SU-DHL-6 (cell line): ENCODE data around the gene BCAS3.

ENCODE experiments used
- H2AFZ ChIP-seq: fragments of 200-600 bp; sonication (generic); 2 replicates; pipeline ENCODE4 v1.6.1; 2014; ENCODE audit warnings: low read depth, mild to moderate bottlenecking, moderate library complexity, mixed read lengths, antibody characterized with exemption, low read length; ENCODE audit not compliant: severe bottlenecking
- H3F3A ChIP-seq: fragments of 200-600 bp; shearing (Covaris generic); 2 replicates; pipeline ENCODE4 v1.6.0; 2016; ENCODE audit warnings: antibody characterized with exemption, mild to moderate bottlenecking; ENCODE audit not compliant: insufficient read depth
- H3K27ac ChIP-seq: fragments of 200-600 bp; sonication (generic); 2 replicates; pipeline ENCODE4 v1.5.1; 2016; ENCODE audit warnings: low read depth, mild to moderate bottlenecking, low read length, moderate library complexity, mixed read lengths
- H3K27me3 ChIP-seq: fragments of 200-600 bp; sonication (generic), shearing (Covaris generic); 2 replicates; pipeline ENCODE4 v1.6.0; 2014; ENCODE audit warnings: mild to moderate bottlenecking, low read length
- H3K36me3 ChIP-seq: fragments of 200-600 bp; sonication (generic); 2 replicates; pipeline ENCODE4 v1.6.1; 2014; ENCODE audit warnings: mild to moderate bottlenecking, low read length, mixed read lengths
- H3K4me2 ChIP-seq: fragments of 300-600, 200-600 bp; shearing (Covaris generic), sonication (generic); 2 replicates; pipeline ENCODE4 v1.6.0; 2014; ENCODE audit warnings: low read length, low read depth, mild to moderate bottlenecking; ENCODE audit not compliant: poor library complexity, severe bottlenecking
- H3K4me3 ChIP-seq: fragments of 200-600 bp; sonication (generic); 2 replicates; pipeline ENCODE4 v1.5.1; 2014; ENCODE audit warnings: antibody characterized with exemption, low read length, mild to moderate bottlenecking, mixed read lengths; ENCODE audit not compliant: insufficient read depth, poor library complexity, severe bottlenecking
- H3K79me2 ChIP-seq: fragments of 200-600 bp; sonication (generic); 2 replicates; pipeline ENCODE4 v1.6.1; 2014; ENCODE audit warnings: mild to moderate bottlenecking, low read length, moderate library complexity; ENCODE audit not compliant: insufficient read depth
- H3K9ac ChIP-seq: fragments of 200-600 bp; sonication (generic); 2 replicates; pipeline ENCODE4 v1.7.0; 2014; ENCODE audit warnings: mild to moderate bottlenecking, low read length
- H3K9me2 ChIP-seq: fragments of 200-600 bp; sonication (generic); replicated peaks from 2 replicates; pipeline ENCODE4 v1.6.1; 2014; ENCODE audit warnings: low read length; ENCODE audit not compliant: insufficient read depth
- H3K9me3 ChIP-seq: fragments of 200-600 bp; sonication (generic); 2 replicates; pipeline ENCODE4 v1.6.1; 2014; ENCODE audit warnings: low read length, mixed read lengths; ENCODE audit not compliant: insufficient read depth
- H4K20me1 ChIP-seq: fragments of 200-600 bp; sonication (generic); 2 replicates; pipeline ENCODE4 v1.6.1; 2014; ENCODE audit warnings: low read depth, mild to moderate bottlenecking, antibody characterized with exemption, low read length, moderate library complexity, mixed read lengths
- EZH2phosphoT487 ChIP-seq: fragments of 200-600 bp; sonication (generic), shearing (Covaris generic); conservative IDR thresholded peaks from 2 replicates; pipeline ENCODE4 v1.6.1; 2018; ENCODE audit warnings: mild to moderate bottlenecking, antibody characterized with exemption, low read length, moderate library complexity, mixed read lengths
- TF ChIP-seq, protein P1 (sequence below): fragments of 200-600 bp; sonication (generic); IDR thresholded peaks from one replicate; pipeline ENCODE4 v1.5.1; 2017; ENCODE audit warnings: antibody characterized with exemption, mild to moderate bottlenecking, low read length, moderate library complexity; ENCODE audit not compliant: insufficient read depth, poor library complexity, severe bottlenecking

Gene BCAS3

DNA sequence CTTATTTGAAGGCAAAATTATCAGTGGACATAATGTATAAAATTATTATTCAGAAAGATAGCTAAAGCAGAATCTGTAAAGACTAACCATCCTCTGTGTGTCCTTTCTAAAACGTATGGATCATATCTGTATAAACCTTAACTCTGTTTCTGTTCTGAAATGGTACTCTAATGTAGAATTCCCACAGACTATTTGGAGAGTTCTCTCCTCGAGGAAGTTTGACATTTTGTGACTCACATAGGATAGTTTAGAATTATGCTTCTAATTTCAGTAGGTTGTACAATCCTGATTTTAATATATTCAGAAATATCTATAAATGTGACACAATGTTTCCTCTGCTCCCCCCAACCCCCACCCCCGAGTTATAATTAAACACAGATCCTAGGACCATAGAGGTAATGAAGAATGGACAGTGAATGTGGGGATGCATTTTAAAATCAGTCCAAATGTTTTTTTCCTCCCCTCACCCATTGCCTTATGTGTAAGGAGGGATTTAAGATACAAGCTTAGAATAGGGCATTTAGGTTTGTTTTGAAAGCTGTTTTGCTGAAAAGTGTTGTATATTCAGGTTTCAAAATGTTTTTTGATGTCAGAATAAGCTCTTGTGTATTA, 66.8 kb downstream of the BCAS3 start:
- no peaks in the 10 kb centered on the region for H3K36me3 ChIP-seq
- no peak overlapping the region for H3K4me3 ChIP-seq
- H2AFZ ChIP-seq, result no peak overlapping the region
- no peak overlapping the region for H3K4me2 ChIP-seq
- H3K79me2 ChIP-seq, result no peaks in the 10 kb centered on the region
- H3K27ac ChIP-seq, result no peak overlapping the region
- no peaks in the 10 kb centered on the region for H3K27me3 ChIP-seq
- TF ChIP-seq, protein P1, sequence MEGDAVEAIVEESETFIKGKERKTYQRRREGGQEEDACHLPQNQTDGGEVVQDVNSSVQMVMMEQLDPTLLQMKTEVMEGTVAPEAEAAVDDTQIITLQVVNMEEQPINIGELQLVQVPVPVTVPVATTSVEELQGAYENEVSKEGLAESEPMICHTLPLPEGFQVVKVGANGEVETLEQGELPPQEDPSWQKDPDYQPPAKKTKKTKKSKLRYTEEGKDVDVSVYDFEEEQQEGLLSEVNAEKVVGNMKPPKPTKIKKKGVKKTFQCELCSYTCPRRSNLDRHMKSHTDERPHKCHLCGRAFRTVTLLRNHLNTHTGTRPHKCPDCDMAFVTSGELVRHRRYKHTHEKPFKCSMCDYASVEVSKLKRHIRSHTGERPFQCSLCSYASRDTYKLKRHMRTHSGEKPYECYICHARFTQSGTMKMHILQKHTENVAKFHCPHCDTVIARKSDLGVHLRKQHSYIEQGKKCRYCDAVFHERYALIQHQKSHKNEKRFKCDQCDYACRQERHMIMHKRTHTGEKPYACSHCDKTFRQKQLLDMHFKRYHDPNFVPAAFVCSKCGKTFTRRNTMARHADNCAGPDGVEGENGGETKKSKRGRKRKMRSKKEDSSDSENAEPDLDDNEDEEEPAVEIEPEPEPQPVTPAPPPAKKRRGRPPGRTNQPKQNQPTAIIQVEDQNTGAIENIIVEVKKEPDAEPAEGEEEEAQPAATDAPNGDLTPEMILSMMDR, result no peak
- TF ChIP-seq EZH2phosphoT487, result no peak
- H3F3A ChIP-seq, result no peaks in the 10 kb centered on the region
- H3K9ac ChIP-seq, result no peak overlapping the region
- no peaks in the 10 kb centered on the region for H3K9me2 ChIP-seq
- H4K20me1 ChIP-seq, result 0 out of 2 replicates have a peak, but pooled peaks cover 2% of the 10 kb centered on the region
- H3K9me3 ChIP-seq, result no peaks in the 10 kb centered on the region

DNA sequence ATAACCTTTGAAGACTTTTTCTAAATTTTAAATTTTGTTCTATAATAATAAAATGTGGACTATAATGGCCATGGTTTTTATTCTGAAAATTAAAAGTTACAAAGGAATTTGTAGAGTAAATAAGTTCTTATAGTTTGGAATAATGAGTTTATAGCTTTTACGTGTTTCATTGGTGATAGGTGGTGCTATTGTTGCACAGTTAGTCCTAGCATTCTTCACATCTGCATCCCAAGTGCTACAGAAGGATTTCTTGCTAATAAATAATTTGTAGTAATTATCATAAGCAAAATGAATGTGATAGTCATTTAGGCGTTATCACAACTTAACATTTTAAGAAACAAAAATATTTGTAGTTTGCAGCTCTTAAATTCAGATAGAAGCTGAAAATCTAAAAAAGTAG, 67.9 kb downstream of the BCAS3 start:
- Histone ChIP-seq H2AFZ (no peak overlapping the region), H3K4me2 (no peak overlapping the region), H3K9me2 (no peaks in the 10 kb centered on the region), H3K9me3 (no peaks in the 10 kb centered on the region), H4K20me1 (0 out of 2 replicates have a peak, but pooled peaks cover 2% of the 10 kb centered on the region), H3K79me2 (no peaks in the 10 kb centered on the region), H3K9ac (no peak overlapping the region), H3K27me3 (no peaks in the 10 kb centered on the region), H3K36me3 (no peaks in the 10 kb centered on the region), H3K27ac (no peak overlapping the region), H3F3A (no peaks in the 10 kb centered on the region), H3K4me3 (no peak overlapping the region)
- no peak for TF ChIP-seq EZH2phosphoT487
- TF ChIP-seq, protein P1, result no peak

DNA sequence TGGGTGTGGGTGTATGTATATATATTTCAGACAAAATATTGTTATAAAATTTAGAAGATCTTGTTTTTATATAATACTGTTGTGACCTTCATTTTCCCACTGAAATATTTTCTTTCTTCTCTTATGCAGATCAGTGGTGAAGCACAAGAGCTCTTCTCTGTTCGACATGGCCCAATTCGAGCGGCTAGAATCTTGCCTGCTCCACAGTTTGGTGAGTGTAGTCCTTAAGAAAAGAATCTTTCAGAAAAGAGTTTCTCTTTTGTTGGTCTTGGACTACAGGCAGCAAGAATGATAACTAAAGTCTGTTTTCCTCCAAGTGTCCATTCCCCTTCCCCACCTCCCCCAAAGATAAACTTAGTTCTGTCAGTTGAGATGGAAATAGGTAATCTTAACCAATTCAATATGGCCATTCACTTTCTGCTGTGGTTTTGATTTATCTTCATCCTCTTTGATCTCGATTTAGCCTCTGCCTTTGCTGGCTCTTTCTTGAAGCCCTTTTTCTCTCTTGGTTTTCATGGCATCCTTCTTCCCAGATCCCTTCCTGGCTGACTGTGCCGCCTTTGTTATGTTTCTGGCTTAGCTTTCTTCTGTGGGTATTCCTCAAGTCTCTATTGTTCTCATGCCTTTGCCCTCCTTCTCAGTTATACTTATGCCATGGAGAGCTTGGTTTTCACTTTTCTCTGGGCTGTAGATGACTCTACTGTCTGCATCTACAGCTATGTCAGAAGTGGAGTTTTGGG, 69.6 kb downstream of the BCAS3 start:
- Histone ChIP-seq H3K9me2 (no peaks in the 10 kb centered on the region), H3K36me3 (no peaks in the 10 kb centered on the region), H3K27me3 (no peaks in the 10 kb centered on the region), H3F3A (no peaks in the 10 kb centered on the region), H3K79me2 (no peaks in the 10 kb centered on the region), H3K9me3 (no peaks in the 10 kb centered on the region), H4K20me1 (0 out of 2 replicates have a peak, but pooled peaks cover 2% of the 10 kb centered on the region), H3K27ac (no peak overlapping the region), H2AFZ (no peak overlapping the region), H3K9ac (no peak overlapping the region), H3K4me2 (no peak overlapping the region), H3K4me3 (no peak overlapping the region)
- TF ChIP-seq EZH2phosphoT487, result no peak
- TF ChIP-seq, protein P1, result no peak
